Measurements from ENCODE around the gene DLX6.

GRCh38 chr7:97008275-97008917 lies 3.0 kb downstream of the DLX6 start:
- TF ChIP-seq CTCF (IDR thresholded peaks at IDR 0.05) (no peak), POLR2AphosphoS5 (IDR thresholded peaks at IDR 0.05) (no peak)

All from transverse colon (tissue), 4 donors.